ENCODE measurements around the gene KCTD3. TPM values are rescaled to one million over a fixed set of nuclear protein-coding genes. Genes with fewer than 3 reads are reported as not detected.

The KCTD3 gene
- total and polyA plus RNA-seq, 11 donors: 11.1 to 22.5 (median 15.4) TPM

DNA sequence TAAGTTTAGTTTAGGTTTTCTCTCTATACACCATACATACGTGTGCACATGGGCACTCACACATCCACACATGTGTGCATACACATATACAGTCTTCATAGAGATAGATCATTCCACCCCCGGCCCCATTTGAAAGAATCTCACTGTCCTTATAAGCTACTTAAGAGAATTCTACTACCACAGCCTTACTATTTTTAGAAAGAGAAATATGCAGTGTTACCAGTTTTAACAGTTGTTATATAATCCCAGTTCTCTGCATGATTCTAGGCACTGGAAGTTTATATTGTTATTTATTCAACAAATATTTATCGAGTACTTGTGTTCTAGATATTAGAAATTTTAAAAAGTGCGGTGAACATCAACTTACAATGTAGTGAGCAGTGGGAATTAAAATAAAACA lies 41.5 kb downstream of the KCTD3 start:
- TF ChIP-seq, protein P1, sequence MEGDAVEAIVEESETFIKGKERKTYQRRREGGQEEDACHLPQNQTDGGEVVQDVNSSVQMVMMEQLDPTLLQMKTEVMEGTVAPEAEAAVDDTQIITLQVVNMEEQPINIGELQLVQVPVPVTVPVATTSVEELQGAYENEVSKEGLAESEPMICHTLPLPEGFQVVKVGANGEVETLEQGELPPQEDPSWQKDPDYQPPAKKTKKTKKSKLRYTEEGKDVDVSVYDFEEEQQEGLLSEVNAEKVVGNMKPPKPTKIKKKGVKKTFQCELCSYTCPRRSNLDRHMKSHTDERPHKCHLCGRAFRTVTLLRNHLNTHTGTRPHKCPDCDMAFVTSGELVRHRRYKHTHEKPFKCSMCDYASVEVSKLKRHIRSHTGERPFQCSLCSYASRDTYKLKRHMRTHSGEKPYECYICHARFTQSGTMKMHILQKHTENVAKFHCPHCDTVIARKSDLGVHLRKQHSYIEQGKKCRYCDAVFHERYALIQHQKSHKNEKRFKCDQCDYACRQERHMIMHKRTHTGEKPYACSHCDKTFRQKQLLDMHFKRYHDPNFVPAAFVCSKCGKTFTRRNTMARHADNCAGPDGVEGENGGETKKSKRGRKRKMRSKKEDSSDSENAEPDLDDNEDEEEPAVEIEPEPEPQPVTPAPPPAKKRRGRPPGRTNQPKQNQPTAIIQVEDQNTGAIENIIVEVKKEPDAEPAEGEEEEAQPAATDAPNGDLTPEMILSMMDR (IDR thresholded peaks at IDR 0.05): no peak
- no peak for TF ChIP-seq POLR2A (IDR thresholded peaks at IDR 0.05)
- H3K4me1 ChIP-seq: peaks cover 0 to 14% (median 4%) of the 10 kb centered on the region in 12 donors
- ATAC-seq (peak in 1 of 4 donors; percentile 26), DNase-seq (no peak)
- intact Hi-C loops (cut with DNase I): loop anchor here in 1 of 10 donors (5.0 kb wide), 1 partner anchor 36 kb away; no protein-coding TSS in a partner anchor
- WGBS, 4 donors: 80 to 84% (median 80%) methylated on average over 4 of the region's 4 CpGs
- peaks cover 0 to 84% (median 58%) of the 10 kb centered on the region in 9 donors for H3K36me3 ChIP-seq
- H3K27me3 ChIP-seq: no peaks in the 10 kb centered on the region
- H3K4me3 ChIP-seq: no peak overlapping the region
- no peak overlapping the region for H3K27ac ChIP-seq
- peaks cover 0 to 2% (median 0%) of the 10 kb centered on the region in 12 donors for H3K9me3 ChIP-seq

DNA sequence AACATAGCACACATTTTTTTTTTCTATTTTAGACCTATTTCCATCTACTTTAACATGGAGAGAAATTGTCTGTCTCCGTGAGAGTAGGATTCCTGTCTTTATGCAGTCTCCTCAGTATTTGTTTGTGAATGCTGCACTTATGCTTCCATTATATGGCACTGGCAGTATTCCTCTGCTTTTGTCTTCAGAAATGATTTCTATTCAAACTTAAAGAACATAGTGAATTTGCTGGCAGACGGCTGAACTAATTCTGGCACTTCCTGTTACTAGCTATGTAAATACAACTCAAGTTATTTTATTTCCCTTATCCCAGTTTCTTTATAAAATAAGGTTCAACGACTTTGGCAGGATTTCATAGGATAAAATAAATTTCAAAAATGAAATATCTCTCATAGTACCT lies 45.3 kb downstream of the KCTD3 start:
- H3K9me3 ChIP-seq: peaks cover 0 to 4% (median 0%) of the 10 kb centered on the region in 12 donors
- 42 to 63% (median 51%) methylated on average over 3 of the region's 3 CpGs for WGBS, 4 donors
- peaks cover 0 to 84% (median 51%) of the 10 kb centered on the region in 9 donors for H3K36me3 ChIP-seq
- H3K27me3 ChIP-seq: no peaks in the 10 kb centered on the region
- TF ChIP-seq, protein P1 (IDR thresholded peaks at IDR 0.05): no peak
- no peak for TF ChIP-seq POLR2A (IDR thresholded peaks at IDR 0.05)
- no peak overlapping the region for H3K4me3 ChIP-seq
- peaks cover 0 to 14% (median 3%) of the 10 kb centered on the region in 12 donors for H3K4me1 ChIP-seq
- ATAC-seq: no peak
- intact Hi-C loops (cut with DNase I): no loop called here
- no peak overlapping the region for H3K27ac ChIP-seq
- DNase-seq: no peak

- Histone ChIP-seq H3K4me3 (no peak overlapping the region), H3K27me3 (no peaks in the 10 kb centered on the region), H3K36me3 (peaks cover 0 to 79% (median 33%) of the 10 kb centered on the region in 9 donors), H3K9me3 (peaks cover 0 to 4% (median 0%) of the 10 kb centered on the region in 12 donors), H3K27ac (peak overlapping the region in 1 of 12 donors; percentile 7), H3K4me1 (peaks cover 0 to 6% (median 0%) of the 10 kb centered on the region in 12 donors)
- ATAC-seq (no peak), DNase-seq (no peak)
- WGBS, 4 donors: 61 to 80% (median 71%) methylated on average over 1 of the region's 1 CpG
- no peak for TF ChIP-seq POLR2A (IDR thresholded peaks at IDR 0.05)
- TF ChIP-seq, protein P1 (IDR thresholded peaks at IDR 0.05): no peak
- intact Hi-C loops (cut with DNase I): no loop called here
These were observed 50.9 kb downstream of the KCTD3 start for GRCh38 chr1:215617979-215618378.

DNA sequence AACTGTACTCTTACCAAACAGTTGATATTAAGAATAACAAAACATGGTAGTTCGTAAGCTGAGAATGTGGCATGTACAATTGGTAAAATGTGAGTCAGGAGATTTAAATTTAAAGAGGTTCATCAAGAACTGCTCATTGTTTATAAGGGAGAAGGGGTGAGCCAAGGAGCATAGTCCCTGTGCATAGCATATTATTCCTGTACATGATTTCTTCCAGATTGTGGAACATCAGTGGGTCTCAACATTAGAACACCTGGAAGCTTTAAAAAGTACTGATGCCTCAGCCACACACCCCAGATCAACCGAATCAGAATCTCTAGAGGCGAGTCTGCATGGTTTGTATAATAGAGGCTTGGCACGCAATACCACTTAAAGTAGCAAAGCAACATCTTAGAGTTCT lies 56.1 kb downstream of the KCTD3 start:
- Histone ChIP-seq H3K4me3 (no peak overlapping the region), H3K27me3 (no peaks in the 10 kb centered on the region), H3K36me3 (peaks cover 0 to 61% (median 37%) of the 10 kb centered on the region in 9 donors), H3K4me1 (peaks cover 0 to 1% (median 0%) of the 10 kb centered on the region in 12 donors), H3K27ac (no peak overlapping the region), H3K9me3 (peaks cover 0 to 3% (median 0%) of the 10 kb centered on the region in 12 donors)
- TF ChIP-seq POLR2A (IDR thresholded peaks at IDR 0.05): no peak
- TF ChIP-seq, protein P1 (IDR thresholded peaks at IDR 0.05): no peak
- ATAC-seq (no peak), DNase-seq (no peak)
- intact Hi-C loops (cut with DNase I): no loop called here
- 95 to 100% (median 97%) methylated on average over 4 of the region's 4 CpGs for WGBS, 4 donors

All from heart left ventricle (tissue), 16 donors.